Liver (tissue), 3 donors: Measurements from ENCODE around the gene TTC3.

ENCODE experiments used
- ATF3 ChIP-seq: IDR thresholded peaks from 2 replicates; pipeline ENCODE4 v1.6.1; 2016; ENCODE audit warnings: antibody characterized with exemption
- CTCF ChIP-seq: fragments of 150-350 bp; IDR thresholded peaks from 2 replicates; pipeline ENCODE4 v1.5.1; 2017; ENCODE audit warnings: improper control_type of control experiment, low read depth, low read length; ENCODE audit not compliant: missing input control
- EGR1 ChIP-seq, 2 donors: IDR thresholded peaks; 2 replicates each; pipeline ENCODE4 v1.6.1; 2016 to 2018; ENCODE audit warnings: antibody characterized with exemption in 2 of 2, low read depth in 2 of 2
- HNF4A ChIP-seq, 2 donors: conservative IDR thresholded peaks; 2 replicates each; pipeline ENCODE4 v1.6.1; 2016; ENCODE audit warnings: antibody characterized with exemption in 2 of 2, mild to moderate bottlenecking in 2 of 2
- MAX ChIP-seq: IDR thresholded peaks from 2 replicates; pipeline ENCODE4 v1.6.1; 2016; ENCODE audit warnings: antibody characterized with exemption
- RAD21 ChIP-seq, 2 donors: IDR thresholded peaks; 2 replicates each; pipeline ENCODE4 v1.6.1; 2016; ENCODE audit warnings: antibody characterized with exemption in 2 of 2, mild to moderate bottlenecking in 2 of 2
- REST ChIP-seq: IDR thresholded peaks from 2 replicates; pipeline ENCODE4 v1.6.1; 2016; ENCODE audit warnings: antibody characterized with exemption, mild to moderate bottlenecking
- RXRA ChIP-seq, 2 donors: IDR thresholded peaks; 2 replicates each; pipeline ENCODE4 v1.6.1; 2017 to 2018; ENCODE audit warnings: antibody characterized with exemption in 2 of 2, mild to moderate bottlenecking in 1 of 2
- TAF1 ChIP-seq: conservative IDR thresholded peaks from 2 replicates; pipeline ENCODE4 v1.6.1; 2016; ENCODE audit warnings: antibody characterized with exemption, mild to moderate bottlenecking
- YY1 ChIP-seq: IDR thresholded peaks from 2 replicates; pipeline ENCODE4 v1.6.1; 2016; ENCODE audit warnings: antibody characterized with exemption, mild to moderate bottlenecking
- ZBTB33 ChIP-seq: IDR thresholded peaks from 2 replicates; pipeline ENCODE4 v1.6.1; 2016; ENCODE audit warnings: antibody characterized with exemption
- donor health status: healthy.
- donor health status: healthy.

GRCh38 chr21:37208741-37209225 is 135.7 kb downstream of the TTC3 start:
- no peak for TF ChIP-seq MAX
- no peak for TF ChIP-seq ZBTB33
- TF ChIP-seq CTCF: no peak
- TF ChIP-seq RAD21 (IDR thresholded peaks at IDR 0.05): no peak
- no peak for TF ChIP-seq YY1
- no peak for TF ChIP-seq EGR1 (IDR thresholded peaks at IDR 0.05; ENCODE audit: low read depth in 2 of 2)
- TF ChIP-seq TAF1: no peak
- TF ChIP-seq ATF3: no peak
- no peak for TF ChIP-seq HNF4A (conservative IDR thresholded peaks at IDR 0.05)
- no peak for TF ChIP-seq REST
- TF ChIP-seq RXRA (IDR thresholded peaks at IDR 0.05): no peak
